Activated CD4-positive, alpha-beta T cell treated with anti-CD3 and anti-CD28 coated beads for 24 hours (primary cell): Measurements from ENCODE around the gene CLDN3.
"Not testable (repeated sequence)": the region's sequence is repeated elsewhere in the genome, so short reads cannot be mapped to it uniquely, and the experiment has no call there.

Source experiments
- DNase-seq, 2 donors: peaks; one replicate each; pipeline ENCODE4 v3.0.0-alpha.2; 2020; ENCODE audit warnings: low read depth in 2 of 2

The CLDN3 gene

DNA sequence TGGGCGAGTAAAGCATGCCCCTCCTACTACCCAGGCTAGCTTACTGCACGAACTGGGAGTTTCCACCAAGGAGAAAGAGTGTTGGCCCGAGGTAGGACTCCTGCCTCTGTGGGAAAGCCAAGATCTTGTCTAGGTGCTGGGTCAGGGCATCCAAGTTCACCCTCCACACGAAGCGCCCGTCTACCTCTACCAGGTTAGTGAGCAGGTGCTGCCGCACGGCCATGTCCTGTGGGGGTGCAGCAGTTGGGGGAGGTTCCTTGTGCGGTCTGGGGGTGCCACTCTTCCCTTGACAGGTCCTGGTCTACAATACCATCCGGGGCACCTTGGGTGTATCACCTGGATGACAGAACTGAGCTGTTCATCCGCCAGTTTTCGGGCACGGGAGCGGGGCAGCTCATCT lies 33.2 kb downstream of the CLDN3 start:
- DNase-seq = no peak

DNA sequence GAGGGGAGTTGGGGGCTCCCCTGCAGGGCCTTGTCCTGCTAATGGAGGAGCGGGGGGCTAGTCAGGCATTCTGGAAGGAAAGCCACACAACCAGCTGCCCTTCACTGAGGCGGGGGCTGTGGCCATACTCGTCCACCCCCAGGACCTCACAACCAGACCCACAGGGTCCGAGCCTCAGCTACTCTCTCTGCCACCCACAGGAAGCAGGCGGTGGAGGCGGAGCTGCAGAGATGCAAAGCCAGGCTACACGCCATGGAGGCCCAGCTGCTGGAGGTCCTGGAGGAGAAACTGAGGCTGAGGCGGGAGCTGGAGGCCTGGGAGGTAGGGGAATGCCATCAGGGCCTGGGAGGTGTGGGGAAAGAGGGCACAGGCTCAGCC lies 34.6 kb downstream of the CLDN3 start:
- no peak for DNase-seq

DNA sequence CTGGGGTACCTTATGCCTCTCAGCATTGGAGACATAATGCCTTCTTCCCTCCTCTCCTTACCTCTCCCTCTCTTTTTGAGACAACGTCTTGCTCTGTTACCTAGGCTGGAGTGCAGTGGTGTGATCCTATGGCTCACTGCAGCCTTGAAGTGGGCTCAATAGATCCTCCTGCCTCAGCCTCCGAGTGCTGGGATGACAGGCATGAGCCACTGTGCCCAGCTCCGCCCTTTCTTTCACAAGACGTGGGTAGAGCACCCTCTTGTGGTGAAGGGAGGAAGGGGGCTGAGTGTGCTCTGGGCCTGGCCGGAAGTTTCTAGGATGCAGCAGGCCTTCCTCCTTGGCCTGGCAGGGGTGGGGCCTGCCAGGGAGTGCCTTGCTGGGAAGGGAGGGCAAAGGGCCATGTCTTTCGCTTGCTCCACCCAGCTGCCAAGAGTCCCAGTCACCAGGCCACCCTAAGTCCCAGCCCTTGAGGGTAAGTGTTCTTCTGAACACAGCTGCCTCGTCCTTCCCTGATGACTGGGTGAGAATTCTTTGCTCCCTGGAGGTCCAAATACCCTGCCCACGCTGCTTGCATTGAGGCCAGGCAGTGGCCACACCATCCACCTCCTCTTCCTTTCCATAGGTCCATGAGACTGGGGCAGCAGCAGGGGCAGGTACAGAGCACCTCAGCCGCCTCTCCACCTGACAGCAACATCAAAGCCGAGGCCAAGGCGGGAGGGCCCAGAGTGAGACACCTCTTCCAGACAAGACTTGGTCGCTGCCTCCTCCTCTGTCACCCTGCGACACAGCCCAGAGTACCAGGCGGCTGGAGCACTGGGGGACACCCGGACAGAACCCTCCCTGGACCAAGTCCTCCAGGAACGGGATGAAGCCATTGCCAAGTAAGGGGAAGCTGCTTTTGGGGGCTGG lies 35.2 kb downstream of the CLDN3 start:
- DNase-seq = peak; percentile 71 to 78

DNA sequence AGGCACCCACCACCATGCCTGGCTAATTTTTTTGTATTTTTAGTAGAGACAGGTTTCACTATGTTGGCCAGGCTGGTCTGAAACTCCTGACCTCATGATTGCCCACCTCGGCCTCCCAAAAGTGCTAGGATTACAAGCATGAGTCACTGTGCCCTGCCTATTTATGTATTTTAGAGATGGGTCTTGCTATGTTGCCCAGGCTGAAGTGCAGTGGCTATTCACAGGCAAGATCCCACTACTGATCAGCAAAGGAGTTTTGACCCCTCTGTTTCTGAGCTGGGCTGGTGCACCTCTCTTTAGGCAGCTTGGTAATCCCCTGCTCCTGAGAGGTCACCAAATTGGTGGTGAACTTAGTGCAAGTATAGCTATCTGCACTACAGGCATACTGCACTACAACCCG lies 37.7 kb downstream of the CLDN3 start:
- DNase-seq = no peak

DNA sequence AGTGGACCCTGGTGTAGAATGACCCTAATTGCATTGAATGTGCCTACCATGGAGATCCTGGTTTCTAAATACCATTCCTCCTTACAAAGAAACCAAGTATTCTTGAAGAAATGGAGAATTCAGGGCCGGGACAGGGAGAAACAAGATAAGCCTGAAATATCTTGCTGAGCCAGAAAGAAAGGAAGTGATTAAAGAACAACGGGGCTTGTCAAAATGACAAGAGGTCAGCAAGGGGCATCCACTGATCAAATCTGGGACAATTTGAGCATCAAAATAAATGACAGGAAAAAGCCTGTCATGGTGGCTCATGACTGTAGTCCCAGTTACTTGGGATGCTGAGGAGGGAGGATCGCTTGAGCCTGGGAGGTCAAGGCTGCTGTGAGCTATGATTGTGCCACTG lies 39.6 kb downstream of the CLDN3 start:
- DNase-seq = no peak

DNA sequence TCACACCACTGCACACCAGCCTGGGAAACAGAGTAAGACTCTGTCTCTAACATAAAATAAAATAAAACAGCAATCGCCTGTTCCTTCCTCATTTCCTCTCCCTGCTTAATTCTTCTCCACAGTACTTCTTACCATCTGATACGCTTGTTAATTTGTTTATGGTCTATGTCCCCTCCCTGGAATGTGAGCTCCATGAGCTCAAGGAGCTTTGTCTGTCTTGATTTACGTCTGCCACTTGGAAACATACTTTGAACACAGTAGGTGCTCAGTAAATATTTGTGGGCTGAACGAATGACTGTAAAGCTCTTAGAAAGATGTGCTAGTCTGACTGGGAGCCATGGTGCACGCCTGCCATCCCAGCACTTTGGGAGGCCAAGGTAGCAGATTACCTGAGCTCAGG lies 41.5 kb downstream of the CLDN3 start:
- DNase-seq = no peak

DNA sequence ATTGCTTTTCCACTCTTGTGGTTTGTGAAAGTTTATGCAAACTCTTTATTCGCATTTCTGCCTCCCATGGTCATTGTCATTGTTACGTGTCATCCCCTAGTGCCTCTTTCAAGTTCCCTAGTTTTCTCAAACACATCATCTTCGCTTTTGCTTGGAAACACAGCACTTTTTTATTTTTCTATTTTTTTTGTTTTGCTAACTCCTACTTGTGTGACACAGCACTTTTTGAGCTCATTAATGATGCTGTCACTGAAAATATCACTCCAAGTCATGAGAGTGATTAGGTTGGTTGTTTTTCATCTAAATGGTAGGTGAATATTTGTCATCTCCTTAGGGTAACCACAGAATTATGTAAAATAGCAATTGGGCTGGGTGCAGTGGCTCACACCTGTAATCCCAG lies 42.1 kb downstream of the CLDN3 start:
- no peak for DNase-seq

DNA sequence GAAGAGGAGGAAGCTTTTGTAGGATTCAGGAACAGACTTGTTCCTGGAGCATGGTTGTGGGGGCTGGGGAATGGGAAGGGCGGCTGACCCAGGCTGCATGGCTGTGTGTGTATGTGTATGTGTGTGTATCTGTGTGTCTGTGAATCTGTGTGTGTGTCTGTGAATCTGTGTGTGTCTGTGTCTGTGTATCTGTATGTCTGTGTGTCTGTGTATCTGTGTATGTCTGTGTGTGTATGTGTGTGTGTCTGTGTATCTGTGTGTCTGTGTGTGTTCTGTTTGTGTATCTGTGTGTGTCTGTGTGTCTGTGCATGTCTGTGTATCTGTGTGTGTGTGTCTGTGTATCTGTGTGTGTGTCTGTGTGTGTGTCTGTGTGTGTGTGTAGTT lies 44.0 kb downstream of the CLDN3 start:
- DNase-seq = no peak

DNA sequence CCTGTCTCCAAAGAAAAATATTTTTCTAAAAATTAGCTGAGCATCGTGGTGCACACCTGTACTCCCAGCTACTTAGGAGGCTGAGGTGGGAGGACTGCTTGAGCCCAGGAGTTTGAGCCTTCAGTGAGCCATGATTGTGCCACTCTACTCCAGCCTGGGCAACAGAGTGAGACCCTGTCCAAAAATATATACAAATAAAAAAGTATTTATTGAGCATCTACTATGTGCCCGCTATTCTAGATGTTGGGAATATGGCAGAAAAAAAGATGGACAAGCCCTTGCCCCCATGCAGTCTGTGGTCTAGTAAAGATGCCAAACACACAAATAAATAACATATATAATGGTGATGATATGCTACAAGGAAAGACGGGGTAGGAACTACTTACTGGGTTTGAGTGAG lies 46.3 kb downstream of the CLDN3 start:
- no peak for DNase-seq

DNA sequence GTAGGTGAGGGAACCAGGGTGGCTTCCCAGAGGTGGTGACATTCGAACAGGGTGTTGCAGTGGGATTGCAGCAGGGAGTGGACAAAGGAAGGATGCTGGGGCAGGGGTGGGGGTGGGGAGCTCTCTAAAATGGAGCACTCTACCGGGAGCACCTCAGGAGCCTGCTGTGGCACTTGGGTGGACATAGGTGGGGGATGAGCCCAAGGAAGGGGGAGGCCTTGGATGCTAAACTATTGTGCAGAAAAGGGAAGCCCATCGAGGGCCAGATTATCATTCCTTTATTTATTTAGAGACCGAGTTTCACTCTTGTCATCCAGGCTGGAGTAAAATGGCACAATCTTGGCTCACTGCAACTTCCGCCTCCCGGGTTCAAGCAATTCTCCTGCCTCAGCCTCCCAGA lies 47.3 kb downstream of the CLDN3 start:
- no peak for DNase-seq

DNA sequence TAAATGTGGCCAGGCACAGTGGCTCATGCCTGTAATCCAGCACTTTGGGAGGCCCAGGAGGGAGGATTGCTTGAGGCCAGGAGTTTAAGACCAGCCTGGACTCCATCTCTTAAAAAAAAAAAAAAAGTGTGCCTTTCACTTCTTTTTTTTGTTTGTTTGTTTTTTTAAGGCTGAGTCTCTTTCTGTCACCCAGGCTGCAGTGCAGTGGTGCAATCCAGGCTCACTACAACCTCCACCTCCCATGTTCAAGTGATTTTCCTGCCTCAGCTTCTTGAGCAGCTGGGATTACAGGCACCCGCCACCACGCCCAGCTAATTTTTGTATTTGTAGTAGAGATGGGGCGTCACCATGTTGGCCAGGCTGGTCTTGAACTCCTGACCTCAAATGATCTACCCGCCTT lies 47.9 kb downstream of the CLDN3 start:
- DNase-seq = not testable (repeated sequence)

DNA sequence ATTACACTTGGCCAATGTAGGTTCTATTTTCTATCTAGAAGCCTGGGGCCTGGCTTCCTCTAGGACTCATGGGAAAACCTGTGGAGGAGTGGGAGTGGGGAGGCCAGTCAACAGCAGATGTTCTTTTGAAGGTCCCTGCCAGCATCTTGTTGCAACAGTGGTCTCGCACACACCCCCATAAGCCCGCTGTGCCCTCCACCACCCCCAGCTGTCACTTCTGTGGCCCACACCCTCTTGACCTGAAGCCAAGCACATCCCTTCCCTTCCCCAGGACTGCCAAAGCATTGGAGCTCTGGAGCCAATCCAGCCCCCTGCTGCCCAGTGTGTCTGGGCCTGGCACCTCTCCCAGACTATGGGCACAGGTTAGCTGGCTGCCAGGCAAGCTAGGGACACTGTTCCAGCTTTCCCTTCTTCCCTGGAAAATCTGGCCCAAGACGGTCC lies 48.7 kb downstream of the CLDN3 start:
- no peak for DNase-seq

DNA sequence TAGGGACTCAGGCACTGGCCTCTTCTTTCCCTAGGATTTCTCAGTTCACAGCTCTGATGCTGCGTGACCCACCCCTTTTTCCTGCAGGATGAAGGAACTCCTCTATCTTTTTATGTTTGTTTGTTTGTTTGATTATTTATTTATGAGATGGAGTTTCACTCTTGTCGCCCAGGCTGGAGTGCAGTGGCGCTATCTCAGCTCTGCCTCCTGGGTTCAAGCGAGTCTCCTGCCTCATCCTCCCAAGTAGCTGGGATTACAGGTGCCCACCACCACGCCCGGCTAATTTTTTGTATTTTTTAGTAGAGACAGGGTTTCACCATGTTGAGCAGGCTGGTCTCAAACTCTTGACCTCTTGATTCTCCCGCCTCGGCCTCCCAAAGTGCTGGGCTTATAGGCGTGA lies 49.6 kb downstream of the CLDN3 start:
- DNase-seq = not testable (repeated sequence)

DNA sequence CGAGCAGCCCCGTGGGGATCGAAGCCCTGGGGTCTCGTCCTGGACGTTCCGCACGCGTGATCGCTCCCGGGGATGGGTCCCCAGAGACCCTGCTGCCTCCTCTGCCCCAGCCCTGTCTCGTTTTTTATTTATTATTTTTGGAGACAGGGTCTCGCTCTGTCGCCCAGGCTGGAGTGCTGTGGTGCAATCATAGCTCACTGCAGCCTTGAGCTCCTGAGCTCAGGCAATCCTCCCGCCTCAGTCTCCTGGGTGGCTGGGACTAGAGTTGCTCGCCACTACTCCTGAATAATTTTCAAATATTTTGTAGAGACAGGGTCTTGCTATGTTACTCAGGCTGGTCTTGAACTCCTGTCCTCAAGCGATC lies 50.3 kb downstream of the CLDN3 start:
- no peak for DNase-seq
